H1 (cell line): ENCODE results near the gene TRPV4. TPM values are rescaled to one million over a fixed set of nuclear protein-coding genes. Genes with fewer than 3 reads are reported as not detected.

Experiments
- CTCF ChIA-PET: fragments of 300-600 bp; sonication (Branson Sonifier 250); formaldehyde crosslinking; loops from one replicate; lab custom pipeline; 2021; ENCODE audit not compliant: partially characterized antibody; lab: Charles Lee
- POLR2A ChIA-PET: fragments of 300-600 bp; sonication (Branson Sonifier 250); formaldehyde crosslinking; loops from one replicate; lab custom pipeline; 2021; ENCODE audit warnings: inconsistent platforms; ENCODE audit not compliant: partially characterized antibody; lab: Charles Lee
- DNase-seq, 2 experiments: peaks; one replicate each; pipeline versions ENCODE4 v3.0.0 to v3.0.0-alpha.2; 2010 to 2022; ENCODE audit warnings: low spot score in 2 of 2, low read depth in 1 of 2, mixed read lengths in 1 of 2
- FAIRE-seq: peaks from 2 replicates; lab custom pipeline; 2011; peaks lifted over from hg19 to GRCh38; lab: Jason Lieb, UNC
- H2AFZ ChIP-seq: 2 replicates; pipeline ENCODE4 v1.8.1; 2012; ENCODE audit warnings: low read length, inconsistent platforms
- H2AK5ac ChIP-seq: 2 replicates; pipeline ENCODE4 v1.6.1; 2013; ENCODE audit warnings: low read depth, low read length
- H2BK120ac ChIP-seq: replicated peaks from 2 replicates; pipeline ENCODE3; 2013; ENCODE audit warnings: low read depth, low read length, inconsistent platforms
- H2BK12ac ChIP-seq: 2 replicates; pipeline ENCODE4 v1.6.1; 2013; ENCODE audit warnings: low read depth, low read length
- H2BK15ac ChIP-seq: 2 replicates; pipeline ENCODE4 v1.6.1; 2013; ENCODE audit warnings: low read length
- H2BK20ac ChIP-seq: 2 replicates; pipeline ENCODE4 v1.6.1; 2013; ENCODE audit warnings: low read length
- H2BK5ac ChIP-seq: 2 replicates; pipeline ENCODE4 v1.6.1; 2013; ENCODE audit warnings: low read depth, low read length
- H3K14ac ChIP-seq: 2 replicates; pipeline ENCODE4 v1.6.1; 2013; ENCODE audit warnings: inconsistent platforms; ENCODE audit not compliant: insufficient read length
- H3K18ac ChIP-seq: 2 replicates; pipeline ENCODE4 v1.6.1; 2013; ENCODE audit warnings: low read length; ENCODE audit errors: extremely low read depth
- H3K23ac ChIP-seq: 2 replicates; pipeline ENCODE4 v1.6.1; 2013; ENCODE audit warnings: inconsistent platforms; ENCODE audit not compliant: insufficient read length
- H3K23me2 ChIP-seq: 2 replicates; pipeline ENCODE4 v1.6.1; 2013; ENCODE audit warnings: low read depth, low read length
- H3K27ac ChIP-seq: 2 replicates; pipeline ENCODE4 v1.6.1; 2011; ENCODE audit warnings: low read depth, low read length, inconsistent platforms
- H3K27me3 ChIP-seq, 4 experiments: replicated peaks in 1 of 4; 1 replicate in 1 of 4; 2 replicates in 3 of 4; pipeline versions ENCODE4 v1.6.1 to v1.8.1; 2011 to 2013; ENCODE audit warnings: low read length in 3 of 4, mild to moderate bottlenecking in 3 of 4, inconsistent platforms in 2 of 4, mixed read lengths in 2 of 4, moderate library complexity in 1 of 4; ENCODE audit not compliant: control insufficient read depth in 3 of 4, insufficient read depth in 3 of 4; ENCODE audit errors: extremely low read depth in 1 of 4
- H3K36me3 ChIP-seq, 4 experiments: 2 replicates each; pipeline versions ENCODE4 v1.6.1 to v1.8.1; 2011 to 2013; ENCODE audit warnings: mild to moderate bottlenecking in 4 of 4, low read length in 3 of 4, moderate library complexity in 2 of 4, control low read depth in 1 of 4, inconsistent platforms in 1 of 4; ENCODE audit not compliant: insufficient read depth in 4 of 4, control insufficient read depth in 2 of 4
- H3K4ac ChIP-seq: replicated peaks from 2 replicates; pipeline ENCODE3; 2013; ENCODE audit warnings: low read length, low read depth, mixed read lengths, inconsistent platforms; ENCODE audit not compliant: insufficient read length
- H3K4me1 ChIP-seq, 4 experiments: replicated peaks in 1 of 4; 1 replicate in 1 of 4; 2 replicates in 3 of 4; pipeline versions ENCODE4 v1.6.1 to v1.8.1; 2011 to 2013; ENCODE audit warnings: low read length in 3 of 4, inconsistent platforms in 2 of 4, mixed read lengths in 1 of 4; ENCODE audit not compliant: insufficient read depth in 4 of 4, control insufficient read depth in 3 of 4
- H3K4me2 ChIP-seq, 2 experiments: 2 replicates each; pipeline versions ENCODE4 v1.6.1 to v1.8.1; 2011 to 2013; ENCODE audit warnings: low read depth in 2 of 2, low read length in 2 of 2, control low read depth in 1 of 2, inconsistent platforms in 1 of 2, mild to moderate bottlenecking in 1 of 2; ENCODE audit not compliant: insufficient read depth in 1 of 2
- H3K4me3 ChIP-seq, 4 experiments: fragments of 200-600, 300-600 bp in 1 of 4; sonication (generic), shearing (Covaris generic), sonication (Bioruptor Twin) in 1 of 4; 2 replicates each; pipeline versions ENCODE4 v1.5.1 to v1.8.1; 2011 to 2016; ENCODE audit warnings: low read length in 4 of 4, low read depth in 3 of 4, control low read depth in 2 of 4, inconsistent platforms in 2 of 4, mild to moderate bottlenecking in 2 of 4, mixed read lengths in 1 of 4, moderate library complexity in 1 of 4; ENCODE audit not compliant: insufficient read depth in 2 of 4; ENCODE audit errors: extremely low read depth in 1 of 4
- H3K56ac ChIP-seq: replicated peaks from 2 replicates; pipeline ENCODE3; 2013; ENCODE audit warnings: low read depth, mild to moderate bottlenecking, mixed read lengths, low read length, inconsistent platforms; ENCODE audit not compliant: insufficient read length
- H3K79me1 ChIP-seq: 2 replicates; pipeline ENCODE4 v1.6.1; 2013; ENCODE audit warnings: low read depth, low read length, control low read depth
- H3K79me2 ChIP-seq, 2 experiments: 2 replicates each; pipeline versions ENCODE4 v1.6.1 to v1.8.1; 2012 to 2013; ENCODE audit warnings: low read length in 2 of 2, mild to moderate bottlenecking in 2 of 2, inconsistent platforms in 1 of 2; ENCODE audit not compliant: insufficient read depth in 2 of 2, control insufficient read depth in 1 of 2
- H3K9ac ChIP-seq, 4 experiments: replicated peaks in 1 of 4; 1 replicate in 1 of 4; 2 replicates in 3 of 4; pipeline versions ENCODE4 v1.6.1 to v1.8.1; 2011 to 2013; ENCODE audit warnings: low read depth in 3 of 4, low read length in 3 of 4, control low read depth in 2 of 4, mild to moderate bottlenecking in 2 of 4, moderate library complexity in 2 of 4, inconsistent platforms in 1 of 4; ENCODE audit errors: extremely low read depth in 1 of 4
- H3K9me3 ChIP-seq, 2 experiments: 2 replicates each; pipeline versions ENCODE4 v1.6.1 to v1.8.1; 2012 to 2013; ENCODE audit warnings: mild to moderate bottlenecking in 2 of 2, moderate library complexity in 2 of 2, control low read depth in 1 of 2, inconsistent platforms in 1 of 2, low read depth in 1 of 2, low read length in 1 of 2, mixed read lengths in 1 of 2; ENCODE audit not compliant: insufficient read depth in 2 of 2
- H4K20me1 ChIP-seq, 2 experiments: replicated peaks in 1 of 2; 2 replicates each; pipeline versions ENCODE3 to v1.8.1; 2011 to 2013; ENCODE audit warnings: inconsistent platforms in 2 of 2, low read length in 2 of 2, mild to moderate bottlenecking in 1 of 2; ENCODE audit not compliant: insufficient read depth in 2 of 2, control insufficient read depth in 1 of 2
- H4K5ac ChIP-seq: 2 replicates; pipeline ENCODE4 v1.6.1; 2013; ENCODE audit warnings: low read length, low read depth, mixed read lengths, inconsistent platforms; ENCODE audit not compliant: insufficient read length
- H4K8ac ChIP-seq: 2 replicates; pipeline ENCODE4 v1.8.0; 2013; ENCODE audit warnings: mild to moderate bottlenecking, moderate library complexity, low read length, inconsistent platforms; ENCODE audit not compliant: insufficient read depth; ENCODE audit errors: extremely low read depth
- H4K91ac ChIP-seq: replicated peaks from 2 replicates; pipeline ENCODE3; 2013; ENCODE audit warnings: low read length, mixed read lengths, inconsistent platforms; ENCODE audit not compliant: insufficient read length
- CHD2 ChIP-seq: IDR thresholded peaks from 2 replicates; pipeline ENCODE4 v1.6.1; 2012; ENCODE audit warnings: low read length, improper control_type of control experiment
- HDAC2 ChIP-seq, 2 experiments: fragments of 300-600 bp in 1 of 2; sonication (generic) in 1 of 2; IDR thresholded peaks; 2 replicates each; pipeline ENCODE4 v1.6.1; 2011 to 2012; ENCODE audit warnings: low read depth in 2 of 2, low read length in 2 of 2, mild to moderate bottlenecking in 2 of 2, moderate library complexity in 2 of 2, borderline replicate concordance in 1 of 2, inconsistent platforms in 1 of 2
- KDM5A ChIP-seq: fragments of 200-600 bp; IDR thresholded peaks from 2 replicates; pipeline ENCODE4 v1.7.1; 2012; ENCODE audit warnings: mild to moderate bottlenecking, low read length, inconsistent platforms, mixed read lengths
- NANOG ChIP-seq: IDR thresholded peaks from 2 replicates; pipeline ENCODE4 v1.6.1; 2011; ENCODE audit warnings: low read length, low read depth, mild to moderate bottlenecking, inconsistent platforms; ENCODE audit not compliant: insufficient read depth, poor library complexity, severe bottlenecking
- POU5F1 ChIP-seq: IDR thresholded peaks from 2 replicates; pipeline ENCODE4 v1.6.1; 2011; ENCODE audit warnings: low read depth, mild to moderate bottlenecking, low read length, moderate library complexity
- YY1 ChIP-seq: IDR thresholded peaks from 2 replicates; pipeline ENCODE4 v1.6.1; 2011; ENCODE audit warnings: low read depth, mild to moderate bottlenecking, low read length
- WGBS, 2 experiments: shearing (Covaris generic) in 1 of 2; methylation state at CpG; one replicate each; pipeline versions ENCODE4 v1.1.6 to v1.1.7; 2013 to 2015; ENCODE audit warnings: low lambda C conversion rate in 2 of 2, mixed read lengths in 2 of 2, inconsistent platforms in 1 of 2, low coverage in 1 of 2, missing lambda C conversion rate in 1 of 2; ENCODE audit not compliant: insufficient replicate concordance in 2 of 2, insufficient coverage in 1 of 2, insufficient read length in 1 of 2; ENCODE audit errors: extremely low coverage in 1 of 2, missing lambda C conversion rate in 1 of 2; 5-methylcytosine and 5-hydroxymethylcytosine counted together
- polyA plus RNA-seq, 7 experiments: library from polyadenylated mRNA; depleted of rRNA in 3 of 7; stranded (reverse) in 5 of 7; unstranded in 2 of 7; fragments of >200 nt in 5 of 7; fragments of 200-250 nt in 2 of 7; gene quantifications; 1 replicate in 5 of 7; 2 replicates in 1 of 7; 4 replicates in 1 of 7; pipeline versions ENCODE4 v1.2.1 to v1.2.3, GENCODE V29; 2011 to 2013; ENCODE audit warnings: missing spikeins in 2 of 7, mixed read lengths in 2 of 7
- total RNA-seq: library from RNA; stranded (reverse); fragmentation: NEBNext Ultra II Directional; extraction: Animal tissue kit (Norgen Biotek cat#: 25700); gene quantifications from 2 replicates; pipeline ENCODE4 v1.2.1, GENCODE V29; 2021

TRPV4 gene
- total and polyA plus RNA-seq, 2 of the 8 experiments (the other 6 are each of a cell fraction or from before 2014, with no cell fraction given), result 2.1 to 6.2 TPM

- CTCF ChIA-PET, result interaction anchor here (0.9 to 3.5 kb wide), 2 partner anchors 18 to 22 kb away, joined by 8 to 15 read pairs; no protein-coding TSS in a partner anchor
- Histone ChIP-seq H3K14ac (no peak overlapping the region), H3K23me2 (peaks cover 1% of the 10 kb centered on the region; the same call in 1 of the 2 replicates), H2BK12ac (no peak overlapping the region), H2AK5ac (no peak overlapping the region), H3K79me1 (no peaks in the 10 kb centered on the region; the same call in 1 of the 2 replicates)
- no peak for TF ChIP-seq POU5F1
- no peak for TF ChIP-seq CHD2
- TF ChIP-seq KDM5A, result no peak
- no peak for TF ChIP-seq YY1
- TF ChIP-seq HDAC2 (IDR thresholded peaks at IDR 0.05; ENCODE audit: borderline replicate concordance in 1 of 2, low read depth in 2 of 2, low read length in 2 of 2), result no peak
- TF ChIP-seq NANOG, result no peak
- TF ChIP-seq, all 59 proteins: peak for 0
- Histone ChIP-seq H3K18ac (no peak overlapping the region), H3K27me3 (no peaks in the 10 kb centered on the region), H3K9me3 (no peaks in the 10 kb centered on the region), H3K4ac (no peak overlapping the region), H4K5ac (no peak overlapping the region), H4K20me1 (no peaks in the 10 kb centered on the region), H2BK5ac (no peak overlapping the region), H2BK15ac (no peak overlapping the region), H4K91ac (no peak overlapping the region), H3K23ac (no peak overlapping the region), H3K4me2 (no peak overlapping the region), H3K4me3 (no peak overlapping the region), H2BK20ac (no peak overlapping the region), H3K56ac (no peak overlapping the region), H4K8ac (no peak overlapping the region), H3K27ac (no peak overlapping the region), H3K4me1 (peaks cover 0 to 11% (median 5%) of the 10 kb centered on the region in 4 experiments; a peak in 6 of 7 replicates), H3K9ac (no peak overlapping the region), H2AFZ (no peak overlapping the region), H2BK120ac (no peak overlapping the region), H3K36me3 (no peaks in the 10 kb centered on the region), H3K79me2 (no peaks in the 10 kb centered on the region)
- DNase-seq, result no peak
- WGBS, 2 experiments, result 87% methylated on average over 3 of the region's 3 CpGs; no CpG with 5 or more reads in 1 of the 2 experiments
- no peak for FAIRE-seq
- POLR2A ChIA-PET, result interaction anchor here (0.6 kb wide), 1 partner anchor 113 kb away, joined by 3 read pairs; no protein-coding TSS in a partner anchor
Measured at GRCh38 chr12:109827080-109827479, 6.1 kb downstream of the TRPV4 start.
